Brain microvascular endothelial cell (primary cell): ENCODE data around the gene HOXD11.

ENCODE experiments used
- DNase-seq: peaks from one replicate; pipeline ENCODE4 v3.0.0-alpha.2; 2020
- H3K27ac ChIP-seq: fragments of 250-450 bp; sonication (Bioruptor Pico); 2 replicates; pipeline ENCODE4 v1.5.1; 2020; ENCODE audit warnings: mild to moderate bottlenecking, moderate library complexity
- H3K27me3 ChIP-seq: fragments of 250-450 bp; sonication (Bioruptor Pico); replicated peaks from 2 replicates; pipeline ENCODE4 v1.5.1; 2020; ENCODE audit warnings: mild to moderate bottlenecking
- H3K36me3 ChIP-seq: fragments of 250-450 bp; sonication (Bioruptor Pico); replicated peaks from 2 replicates; pipeline ENCODE4 v1.5.1; 2020; ENCODE audit warnings: mild to moderate bottlenecking
- H3K4me3 ChIP-seq: 2 replicates; pipeline ENCODE4 v1.5.1; 2011; ENCODE audit warnings: low read depth, mild to moderate bottlenecking, control low read depth, low read length, moderate library complexity
- CTCF ChIP-seq: IDR thresholded peaks from 2 replicates; pipeline ENCODE4 v1.5.1; 2011; ENCODE audit warnings: low read depth, mild to moderate bottlenecking, moderate library complexity, low read length, control low read depth, inconsistent platforms; ENCODE audit errors: missing control alignments
- in situ Hi-C: cut with HindIII; loops from 2 replicates; pipeline ENCODE4 v1.10.0; 2017; ENCODE audit warnings: low sequenced_read_pairs, low pct_ligation_motif_present

HOXD11 gene

GRCh38 chr2:176076063-176076462, 31.0 kb upstream of the HOXD11 start:
- Histone ChIP-seq H3K4me3 (no peak overlapping the region), H3K27me3 (peaks cover 91% of the 10 kb centered on the region), H3K27ac (no peak overlapping the region), H3K36me3 (no peaks in the 10 kb centered on the region)
- DNase-seq = no peak
- no peak for TF ChIP-seq CTCF
- in situ Hi-C loops = no loop called here

DNA sequence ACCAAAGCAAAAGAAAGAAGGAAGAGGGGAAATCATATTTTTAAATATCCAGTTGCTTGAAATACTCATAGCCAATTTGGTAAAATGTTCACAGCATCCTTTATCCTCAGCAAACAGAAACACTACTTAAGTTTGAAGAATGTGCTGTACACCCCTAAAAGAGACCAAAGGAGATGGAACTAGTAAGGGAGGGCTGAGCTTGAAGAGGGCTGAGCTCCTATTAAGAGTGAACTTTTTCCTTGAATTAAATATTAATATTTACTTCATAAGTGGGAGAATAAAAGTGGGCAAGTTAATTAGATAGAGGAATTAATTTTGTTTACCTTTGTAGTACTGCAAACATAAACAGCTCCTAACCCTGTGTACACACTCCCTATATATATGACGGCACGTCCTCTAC, 30.3 kb upstream of the HOXD11 start:
- no peaks in the 10 kb centered on the region for H3K36me3 ChIP-seq
- H3K27ac ChIP-seq = no peak overlapping the region
- no peak for DNase-seq
- in situ Hi-C loops = no loop called here
- peaks cover 91% of the 10 kb centered on the region for H3K27me3 ChIP-seq
- TF ChIP-seq CTCF = no peak
- no peak overlapping the region for H3K4me3 ChIP-seq

DNA sequence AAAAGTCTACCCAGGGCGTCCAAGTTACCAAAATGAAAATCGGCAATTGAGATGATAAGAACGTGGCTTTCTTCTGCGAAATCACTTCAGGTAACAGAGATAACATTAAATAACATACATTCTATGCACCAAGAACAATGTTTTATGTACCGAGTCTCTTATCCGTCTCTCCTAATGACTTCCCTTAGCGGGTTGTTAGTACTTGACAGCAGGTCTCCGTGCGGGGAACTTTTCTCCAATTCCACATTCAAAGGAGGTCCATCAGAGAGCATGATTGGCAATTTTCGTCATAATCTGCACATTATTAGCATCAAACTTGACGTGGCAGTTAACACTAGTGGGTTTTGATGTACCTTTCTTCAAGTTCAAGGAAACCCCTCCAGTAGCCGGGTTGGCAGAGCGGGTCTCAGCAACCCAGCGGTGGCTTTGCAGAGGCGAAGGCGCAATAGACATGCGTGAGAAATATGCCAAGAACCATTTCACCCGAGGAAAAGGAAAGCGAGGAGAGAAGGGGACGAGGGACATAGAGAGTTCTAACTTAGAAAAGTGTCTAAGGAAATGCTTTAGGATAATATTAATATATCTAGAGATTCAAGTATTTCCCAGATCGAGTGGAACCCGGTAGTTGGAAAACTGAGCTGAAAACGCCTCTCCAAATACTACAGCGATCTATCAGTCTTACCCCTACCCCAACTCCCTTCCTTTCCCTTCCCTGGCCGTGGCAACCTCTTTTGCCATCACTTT, 28.4 kb upstream of the HOXD11 start:
- no peak overlapping the region for H3K27ac ChIP-seq
- peaks cover 93% of the 10 kb centered on the region for H3K27me3 ChIP-seq
- in situ Hi-C loops = no loop called here
- no peak for DNase-seq
- TF ChIP-seq CTCF = no peak
- H3K4me3 ChIP-seq = no peak overlapping the region
- no peaks in the 10 kb centered on the region for H3K36me3 ChIP-seq

GRCh38 chr2:176079285-176079830, 27.7 kb upstream of the HOXD11 start:
- no peak for DNase-seq
- in situ Hi-C loops = no loop called here
- Histone ChIP-seq H3K27me3 (peaks cover 93% of the 10 kb centered on the region), H3K4me3 (no peak overlapping the region), H3K27ac (no peak overlapping the region), H3K36me3 (no peaks in the 10 kb centered on the region)
- no peak for TF ChIP-seq CTCF

GRCh38 chr2:176079831-176080539, 27.1 kb upstream of the HOXD11 start:
- Histone ChIP-seq H3K36me3 (no peaks in the 10 kb centered on the region), H3K27me3 (peaks cover 93% of the 10 kb centered on the region), H3K4me3 (no peak overlapping the region), H3K27ac (no peak overlapping the region)
- in situ Hi-C loops = no loop called here
- TF ChIP-seq CTCF = peak; percentile 55
- DNase-seq = no peak
